NCI-H69 (cell line): ENCODE data around the gene KRTAP10-3.
"Not testable (repeated sequence)": the region's sequence is repeated elsewhere in the genome, so short reads cannot be mapped to it uniquely, and the experiment has no call there.

Source experiments
- DNase-seq: peaks from one replicate; lab custom pipeline; 2025; lab: John Stamatoyannopoulos, UW

The KRTAP10-3 gene

GRCh38 chr21:44558695-44559094, at the start of gene KRTAP10-3:
Gene KRTAP10-3 (minus strand): TSS chr21:44558795. CDS start chr21:44558715, 80 bp downstream.
- no peak for DNase-seq

GRCh38 chr21:44606495-44606894, 47.9 kb upstream of the KRTAP10-3 start:
- no peak for DNase-seq

DNA sequence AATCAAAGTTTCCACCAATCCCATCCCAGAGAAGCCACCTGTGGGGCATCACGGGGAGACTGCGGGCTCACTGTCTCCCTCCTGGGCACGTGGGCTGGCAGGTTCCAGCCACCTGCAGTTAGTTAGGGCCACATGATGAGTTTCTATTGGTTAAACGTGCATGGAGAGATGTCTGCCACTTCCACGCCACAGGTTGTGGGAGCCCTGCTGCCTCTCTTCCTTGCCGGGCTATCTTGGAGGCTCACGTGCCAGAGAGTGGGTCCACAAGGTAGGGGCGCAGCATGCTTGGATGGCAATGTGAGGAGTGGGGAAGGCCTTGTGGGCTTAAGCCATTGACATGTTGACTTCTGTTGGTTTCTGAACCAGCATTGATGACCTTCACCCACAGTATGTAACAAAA, 45.3 kb upstream of the KRTAP10-3 start:
- no peak for DNase-seq

DNA sequence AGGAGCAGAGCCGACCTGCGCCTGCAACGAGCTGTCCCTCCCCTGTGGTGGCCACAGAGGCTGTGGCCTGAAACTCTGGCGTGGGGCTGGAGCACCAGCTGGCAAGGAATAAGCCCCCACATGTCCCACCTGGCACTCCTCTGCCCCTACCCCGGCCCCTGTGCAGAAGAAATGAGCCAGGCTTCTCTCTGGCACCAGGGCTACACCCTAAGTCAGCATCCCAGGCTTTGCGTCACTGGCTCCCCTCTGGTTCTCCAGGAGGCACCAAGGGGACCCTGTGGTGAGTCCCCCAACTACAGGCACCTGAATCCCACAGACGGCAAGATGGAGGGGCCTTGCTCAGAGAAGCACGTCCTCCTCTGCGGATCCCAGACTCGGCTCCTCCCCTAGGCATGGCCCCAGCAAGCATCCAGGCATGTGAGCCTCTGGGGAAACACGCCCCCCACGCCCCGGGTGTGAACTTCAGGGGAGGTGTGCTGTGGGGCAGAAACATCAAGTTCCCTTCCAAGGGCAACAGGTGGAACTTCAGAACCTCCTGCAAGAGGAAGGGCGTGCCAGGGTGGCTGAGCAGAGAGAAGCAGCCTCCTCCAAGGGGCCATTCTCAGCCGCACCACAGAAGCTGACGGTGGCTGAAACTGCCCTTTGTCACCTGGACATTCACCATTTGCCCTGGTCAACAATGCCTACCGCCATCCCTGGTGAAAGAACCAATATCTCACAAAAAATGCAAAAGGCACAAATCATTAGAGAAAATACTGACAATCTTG, 44.7 kb upstream of the KRTAP10-3 start:
- DNase-seq: no peak

DNA sequence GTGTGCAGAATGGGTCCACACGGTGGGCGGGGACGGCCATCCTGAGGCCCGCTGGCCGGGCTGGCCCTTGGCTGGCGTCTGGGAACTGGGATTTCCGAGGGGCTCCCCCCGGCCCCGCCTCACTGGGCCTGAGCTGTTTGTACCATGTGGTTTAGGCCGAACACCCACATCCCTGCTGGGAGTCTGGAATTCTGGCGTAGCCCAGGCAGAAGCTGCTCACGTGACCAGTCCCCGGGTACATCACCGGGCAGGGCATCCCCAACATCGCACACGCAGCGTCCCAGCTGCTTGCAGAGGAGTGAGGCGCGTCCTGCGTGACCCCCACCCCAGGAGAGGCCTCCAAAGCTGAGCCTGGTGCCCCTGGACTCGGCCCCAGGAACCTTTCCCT, 43.9 kb upstream of the KRTAP10-3 start:
- DNase-seq: no peak

DNA sequence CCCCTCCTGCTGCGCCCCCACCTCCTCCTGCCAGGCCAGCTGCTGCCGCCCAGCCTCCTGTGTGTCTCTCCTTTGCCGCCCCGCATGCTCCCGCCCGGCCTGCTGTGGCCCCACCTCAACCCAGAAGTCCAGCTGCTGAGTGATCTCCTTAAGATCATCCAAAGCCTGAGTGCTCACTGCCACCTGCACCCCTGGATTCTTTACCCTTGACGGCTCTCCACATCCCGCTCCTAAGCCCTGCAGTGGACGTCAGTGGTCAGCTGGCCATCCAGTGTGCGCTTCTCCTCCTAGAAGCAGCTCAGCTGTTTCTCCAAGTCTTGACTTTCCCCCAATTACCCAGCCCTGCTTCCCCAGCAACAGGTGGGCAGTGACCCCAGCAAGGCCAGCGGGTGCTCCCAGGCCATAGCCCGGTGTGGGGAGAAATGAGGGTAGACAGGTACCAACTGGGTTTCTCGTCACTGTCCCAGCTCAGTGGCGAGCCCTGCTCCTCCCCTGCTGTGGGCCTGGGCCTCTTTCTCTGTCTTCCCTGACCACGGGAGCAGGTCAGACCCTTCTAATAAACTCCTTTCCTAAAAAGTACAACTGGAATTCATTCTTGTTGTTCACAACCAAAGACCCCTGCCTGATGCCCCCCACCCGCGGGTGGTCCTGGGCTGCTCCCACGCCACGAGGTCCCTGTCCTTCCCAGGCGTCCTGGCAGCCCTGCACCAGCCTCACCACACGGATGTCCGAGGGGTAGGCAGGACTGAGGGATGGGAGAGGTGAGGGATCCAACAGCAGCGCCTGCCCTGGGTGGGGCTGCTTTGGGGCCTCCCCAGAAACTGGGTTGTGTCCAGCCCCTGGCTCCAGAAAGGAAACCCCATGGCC, 43.2 kb upstream of the KRTAP10-3 start:
- DNase-seq: peak; percentile 78

- DNase-seq: peak; percentile 91
Measured at GRCh38 chr21:44601091-44601490, 42.5 kb upstream of the KRTAP10-3 start.

- peak; percentile 70 for DNase-seq
Measured at GRCh38 chr21:44600118-44600978, 41.8 kb upstream of the KRTAP10-3 start, which contains the start of gene KRTAP10-7. Gene KRTAP10-7 (plus strand): TSS chr21:44600597. CDS start chr21:44600622, 25 bp downstream.

GRCh38 chr21:44599264-44600029, 40.9 kb upstream of the KRTAP10-3 start:
- DNase-seq: no peak

GRCh38 chr21:44598061-44598460, 39.5 kb upstream of the KRTAP10-3 start:
- peak; percentile 61 for DNase-seq

DNA sequence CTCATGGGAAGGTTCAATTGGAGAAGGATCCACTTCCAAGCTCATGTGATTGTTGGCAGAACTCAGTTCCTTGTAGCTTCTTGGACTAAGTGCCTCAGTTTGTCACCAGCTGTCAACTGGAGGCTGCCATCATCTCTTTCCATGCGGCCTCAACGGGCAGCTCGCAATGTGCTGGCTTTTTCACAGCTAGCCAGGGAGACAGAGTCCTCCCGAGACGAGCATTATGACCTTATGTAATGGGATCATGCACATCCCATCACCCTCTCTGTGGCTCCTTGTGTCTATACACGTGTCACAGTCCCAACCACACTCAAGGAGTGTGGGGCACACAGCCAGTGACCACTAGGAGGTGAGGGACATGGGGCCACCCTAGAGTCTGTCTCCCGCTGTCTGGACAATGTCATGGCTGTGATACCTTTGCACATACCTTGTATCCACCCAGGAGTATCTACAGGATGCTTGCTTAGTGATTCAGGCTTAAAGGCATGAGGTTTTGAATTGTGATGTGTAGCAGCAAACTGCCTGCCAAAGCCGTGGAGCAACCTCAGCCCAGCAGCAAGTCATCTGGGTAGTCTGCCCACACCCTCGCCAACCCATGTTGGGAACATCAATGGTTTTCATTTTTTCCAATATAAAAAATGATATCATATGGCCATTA, 37.6 kb upstream of the KRTAP10-3 start:
- no peak for DNase-seq

DNA sequence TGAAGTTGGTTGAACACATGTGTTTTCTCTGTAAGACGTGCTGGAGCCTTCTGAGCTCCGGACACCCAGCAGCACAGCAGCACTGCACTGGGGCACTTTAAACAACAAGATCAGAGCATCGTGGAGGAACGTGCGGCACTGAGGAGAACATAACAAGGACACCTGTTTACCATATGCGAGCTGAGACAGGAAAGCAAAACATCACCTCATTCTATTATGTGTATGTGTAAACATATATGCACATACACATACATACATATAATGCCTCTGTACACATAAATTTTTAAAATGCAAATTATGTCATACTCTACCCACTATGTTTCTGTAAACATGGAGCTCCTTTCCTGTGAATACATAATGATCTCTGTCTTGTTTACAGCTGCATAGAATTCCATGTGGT, 36.9 kb upstream of the KRTAP10-3 start:
- no peak for DNase-seq

- no peak for DNase-seq
Measured at GRCh38 chr21:44594406-44594916, 35.9 kb upstream of the KRTAP10-3 start.

DNA sequence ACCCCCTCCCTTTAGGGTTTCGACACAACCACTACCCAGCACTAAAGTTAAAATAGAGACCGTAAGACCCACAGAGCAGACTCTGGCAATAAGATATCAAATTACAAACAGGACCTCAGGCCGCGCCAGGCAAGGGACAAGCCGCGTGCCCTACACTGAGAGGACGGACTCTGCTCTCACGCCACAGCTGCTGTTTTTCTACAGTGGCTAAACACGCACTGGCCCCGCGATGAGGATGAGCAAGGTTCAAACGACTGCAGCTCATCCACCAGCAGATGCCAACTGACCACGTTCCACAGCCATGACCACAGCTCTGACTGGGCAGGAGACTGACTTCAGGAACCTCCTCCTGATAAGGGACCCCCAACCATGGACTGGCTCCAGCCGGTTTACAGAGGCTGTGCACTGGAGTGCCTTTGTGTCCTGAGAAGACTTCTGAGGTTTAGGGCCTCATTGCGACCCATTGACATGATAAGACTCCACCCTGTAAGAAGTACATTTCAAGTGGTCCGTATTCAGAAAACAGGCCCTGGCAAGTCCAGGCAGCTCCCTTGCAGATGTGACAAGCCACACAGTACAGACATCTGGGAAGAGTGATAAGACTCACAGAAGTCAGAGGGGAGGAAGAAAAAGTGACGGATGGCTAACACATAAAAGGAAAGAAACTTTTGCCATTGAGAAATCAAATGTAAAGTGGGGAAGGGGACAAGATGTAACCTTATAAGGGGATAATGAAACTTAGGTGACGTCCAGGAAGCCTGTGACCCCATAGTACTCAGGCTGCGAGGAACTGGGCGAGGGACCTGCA, 35.2 kb upstream of the KRTAP10-3 start:
- peak; percentile 50 for DNase-seq

DNA sequence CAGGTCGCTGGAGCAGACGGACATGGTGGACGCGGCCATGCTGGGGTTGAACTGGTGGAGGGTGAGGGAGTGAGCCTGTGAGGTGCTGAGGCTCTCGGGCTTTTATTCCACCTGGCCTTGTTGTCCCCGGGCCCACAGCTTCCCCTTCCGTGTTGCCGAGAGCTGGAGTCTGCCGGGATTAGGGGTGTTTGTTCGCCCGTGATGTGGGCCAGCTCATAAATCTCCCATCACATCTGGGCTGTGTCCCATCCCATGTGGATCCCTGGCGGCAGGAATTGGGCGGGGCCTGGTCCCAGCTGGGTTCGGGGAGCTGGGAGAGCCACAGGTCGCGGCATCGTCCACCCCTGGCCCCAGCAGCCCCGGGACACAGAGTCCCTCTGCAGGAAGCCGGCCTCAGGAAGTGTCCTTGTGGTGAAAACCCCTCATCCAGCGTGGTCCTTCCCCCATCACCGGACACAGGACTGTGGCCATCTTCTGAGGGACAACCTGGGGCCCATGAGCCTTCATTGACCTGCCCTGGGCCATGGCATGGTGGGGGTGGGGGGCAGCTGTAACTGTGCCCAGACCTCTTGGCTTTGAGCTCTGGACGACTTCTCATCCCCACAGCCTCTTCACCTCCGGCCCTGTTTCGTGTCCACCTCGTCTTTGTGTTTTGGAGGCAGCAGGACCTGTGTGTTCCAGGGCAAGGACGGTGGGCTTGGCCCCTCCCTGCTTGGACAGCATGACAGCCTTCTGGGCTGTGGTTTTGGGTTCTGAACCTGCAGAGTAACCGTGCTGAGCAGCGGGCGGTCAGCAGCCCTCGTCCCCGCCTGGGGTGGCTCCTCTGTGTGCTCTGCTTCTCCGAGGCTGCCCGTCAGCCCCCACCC, 34.1 kb upstream of the KRTAP10-3 start, which contains the start of gene KRTAP10-6:
Gene KRTAP10-6 (minus strand): TSS at position 60 of the 866 bp plus-strand sequence. CDS start 21 bp downstream, at position 39.
- DNase-seq: peak; percentile 45

DNA sequence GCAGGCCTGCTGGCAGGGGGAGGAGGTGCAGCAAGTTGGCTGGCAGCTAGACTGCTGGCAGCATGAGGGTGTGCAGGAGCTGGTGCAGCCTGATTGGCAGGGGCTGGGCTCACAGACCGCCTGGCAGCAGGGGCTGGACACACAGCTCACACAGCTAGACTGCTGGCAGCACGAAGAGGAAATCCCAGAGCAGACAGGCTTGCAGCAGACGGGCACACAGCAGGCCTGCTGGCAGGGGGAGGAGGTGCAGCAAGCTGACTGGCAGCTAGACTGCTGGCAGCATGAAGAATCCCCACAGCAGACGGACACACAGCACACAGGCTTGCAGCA, 33.2 kb upstream of the KRTAP10-3 start:
- DNase-seq: not testable (repeated sequence)

DNA sequence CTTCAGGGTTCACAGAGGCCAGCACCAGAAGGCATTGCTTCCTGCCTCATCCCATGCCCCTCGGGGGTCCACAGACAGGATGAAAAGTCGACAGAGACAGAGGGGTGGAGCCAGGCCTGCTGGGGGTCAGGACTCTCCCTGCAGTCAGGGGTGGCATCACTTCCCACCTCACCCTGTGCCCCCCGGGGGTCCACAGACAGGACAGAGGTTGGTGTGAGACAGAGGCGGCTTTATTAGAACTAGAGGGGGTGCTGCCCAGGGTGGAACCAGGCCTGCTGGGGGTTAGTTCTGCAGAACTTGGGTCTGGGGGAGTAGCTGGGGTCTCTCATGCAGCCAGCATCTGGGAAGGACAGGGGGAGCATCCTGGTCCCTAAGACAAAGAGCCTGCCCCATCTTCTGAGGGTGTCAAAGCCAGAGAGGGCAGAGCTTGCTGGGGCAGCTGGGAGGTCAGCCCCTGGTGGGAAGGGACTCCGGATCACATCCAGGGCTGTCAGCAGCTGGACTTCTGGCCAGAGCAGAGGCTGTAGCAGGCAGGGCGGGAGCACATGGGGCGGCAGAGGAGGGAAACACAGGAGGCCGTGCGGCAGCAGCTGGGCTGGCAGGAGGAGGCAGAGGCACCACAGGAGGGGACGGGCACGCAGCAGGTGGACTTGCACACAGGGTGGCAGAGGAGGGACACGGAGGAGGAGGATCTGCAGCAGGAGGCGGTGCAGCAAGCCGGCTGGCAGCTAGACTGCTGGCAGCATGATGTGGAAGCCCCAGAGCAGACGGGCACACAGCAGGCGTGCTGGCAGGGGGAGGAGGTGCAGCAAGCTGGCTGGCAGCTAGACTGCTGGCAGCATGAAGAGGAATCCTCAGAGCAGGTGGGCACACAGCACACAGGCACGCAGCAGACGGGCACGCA, 32.6 kb upstream of the KRTAP10-3 start:
- peak; percentile 95 for DNase-seq

- DNase-seq: no peak
Measured at GRCh38 chr21:44590311-44590721, 31.7 kb upstream of the KRTAP10-3 start.
